SU-DHL-6 (cell line): Measurements from ENCODE around the gene GALNT11.

Source experiments
- EZH2phosphoT487 ChIP-seq: fragments of 200-600 bp; sonication (generic), shearing (Covaris generic); conservative IDR thresholded peaks from 2 replicates; pipeline ENCODE4 v1.6.1; 2018; ENCODE audit warnings: mild to moderate bottlenecking, antibody characterized with exemption, low read length, moderate library complexity, mixed read lengths
- TF ChIP-seq, protein P1 (sequence below): fragments of 200-600 bp; sonication (generic); IDR thresholded peaks from one replicate; pipeline ENCODE4 v1.5.1; 2017; ENCODE audit warnings: antibody characterized with exemption, mild to moderate bottlenecking, low read length, moderate library complexity; ENCODE audit not compliant: insufficient read depth, poor library complexity, severe bottlenecking

DNA sequence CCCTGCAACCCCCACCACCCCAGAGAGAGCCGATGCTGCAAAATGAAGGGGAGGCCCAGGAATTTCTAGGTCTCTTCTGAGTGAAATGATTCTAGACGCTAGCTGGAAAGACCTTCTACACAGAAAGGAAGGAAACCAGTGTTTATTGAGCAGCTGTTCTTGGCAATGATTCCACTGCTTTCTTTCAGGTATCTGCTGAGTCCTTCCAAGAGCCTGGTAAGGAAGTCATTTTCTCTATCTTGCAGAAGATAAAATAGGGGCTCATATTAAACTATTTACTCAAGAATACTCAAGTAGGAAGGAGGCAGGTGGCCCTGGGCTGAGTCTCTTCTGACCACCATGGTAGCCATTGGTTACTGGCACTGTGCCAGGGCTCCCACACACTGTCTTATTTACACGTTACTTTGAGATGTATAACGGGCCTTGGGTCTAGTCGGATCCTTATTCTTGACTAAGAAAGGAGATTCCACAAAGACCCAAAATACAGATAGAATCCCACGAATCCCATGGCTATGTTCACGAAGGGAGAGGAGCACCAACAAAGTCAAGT, 112.1 kb downstream of the GALNT11 start:
- TF ChIP-seq, protein P1, sequence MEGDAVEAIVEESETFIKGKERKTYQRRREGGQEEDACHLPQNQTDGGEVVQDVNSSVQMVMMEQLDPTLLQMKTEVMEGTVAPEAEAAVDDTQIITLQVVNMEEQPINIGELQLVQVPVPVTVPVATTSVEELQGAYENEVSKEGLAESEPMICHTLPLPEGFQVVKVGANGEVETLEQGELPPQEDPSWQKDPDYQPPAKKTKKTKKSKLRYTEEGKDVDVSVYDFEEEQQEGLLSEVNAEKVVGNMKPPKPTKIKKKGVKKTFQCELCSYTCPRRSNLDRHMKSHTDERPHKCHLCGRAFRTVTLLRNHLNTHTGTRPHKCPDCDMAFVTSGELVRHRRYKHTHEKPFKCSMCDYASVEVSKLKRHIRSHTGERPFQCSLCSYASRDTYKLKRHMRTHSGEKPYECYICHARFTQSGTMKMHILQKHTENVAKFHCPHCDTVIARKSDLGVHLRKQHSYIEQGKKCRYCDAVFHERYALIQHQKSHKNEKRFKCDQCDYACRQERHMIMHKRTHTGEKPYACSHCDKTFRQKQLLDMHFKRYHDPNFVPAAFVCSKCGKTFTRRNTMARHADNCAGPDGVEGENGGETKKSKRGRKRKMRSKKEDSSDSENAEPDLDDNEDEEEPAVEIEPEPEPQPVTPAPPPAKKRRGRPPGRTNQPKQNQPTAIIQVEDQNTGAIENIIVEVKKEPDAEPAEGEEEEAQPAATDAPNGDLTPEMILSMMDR = no peak
- no peak for TF ChIP-seq EZH2phosphoT487
